CD14-positive monocyte (primary cell): ENCODE results near the gene FHOD3. TPM values are rescaled to one million over a fixed set of nuclear protein-coding genes. Genes with fewer than 3 reads are reported as not detected.

Source experiments
- DNase-seq, 3 donors: peaks; one replicate each; pipeline ENCODE4 v3.0.0-alpha.2; 2011 to 2022
- H2AFZ ChIP-seq: 2 replicates; pipeline ENCODE4 v1.6.0; 2012; ENCODE audit warnings: mild to moderate bottlenecking, low read depth, low read length, inconsistent platforms; ENCODE audit not compliant: insufficient read depth, poor library complexity, severe bottlenecking
- H3K27ac ChIP-seq, 2 donors: 1 replicate in 1 of 2; 2 replicates in 1 of 2; pipeline ENCODE4 v1.5.1; 2012 to 2013; ENCODE audit warnings: low read length in 2 of 2, control low read depth in 1 of 2, inconsistent platforms in 1 of 2, low read depth in 1 of 2, mild to moderate bottlenecking in 1 of 2
- H3K27me3 ChIP-seq, 2 donors: one replicate each; pipeline versions ENCODE4 v1.6.0 to v1.6.1; 2011 to 2013; ENCODE audit warnings: low read length in 2 of 2; ENCODE audit not compliant: control insufficient read depth in 2 of 2, insufficient read depth in 2 of 2
- H3K36me3 ChIP-seq, 2 donors: replicated peaks in 1 of 2; 1 replicate in 1 of 2; 2 replicates in 1 of 2; pipeline versions ENCODE4 v1.5.1 to v1.6.1; 2012 to 2013; ENCODE audit warnings: low read length in 2 of 2, control low read depth in 1 of 2, inconsistent platforms in 1 of 2, mild to moderate bottlenecking in 1 of 2; ENCODE audit not compliant: insufficient read depth in 2 of 2, control insufficient read depth in 1 of 2
- H3K4me1 ChIP-seq, 2 donors: 1 replicate in 1 of 2; 2 replicates in 1 of 2; pipeline versions ENCODE4 v1.5.1 to v1.6.1; 2012 to 2013; ENCODE audit warnings: low read length in 2 of 2, control low read depth in 1 of 2, inconsistent platforms in 1 of 2, mild to moderate bottlenecking in 1 of 2, moderate library complexity in 1 of 2; ENCODE audit not compliant: insufficient read depth in 2 of 2, control insufficient read depth in 1 of 2
- H3K4me2 ChIP-seq: replicated peaks from 2 replicates; pipeline ENCODE3; 2012; ENCODE audit warnings: low read length, moderate library complexity, mild to moderate bottlenecking; ENCODE audit not compliant: poor library complexity, severe bottlenecking; ENCODE audit errors: extremely low read depth
- H3K4me3 ChIP-seq, 3 experiments: fragments of 200-600 bp in 1 of 3; sonication (generic) in 1 of 3; replicated peaks in 1 of 3; 1 replicate in 2 of 3; 2 replicates in 1 of 3; pipeline ENCODE4 v1.5.1; 2011 to 2013; ENCODE audit warnings: low read length in 3 of 3, mild to moderate bottlenecking in 3 of 3, control low read depth in 2 of 3, low read depth in 2 of 3, inconsistent platforms in 1 of 3, moderate library complexity in 1 of 3
- H3K79me2 ChIP-seq: 2 replicates; pipeline ENCODE4 v1.6.0; 2012; ENCODE audit warnings: mild to moderate bottlenecking, control low read depth, inconsistent platforms, low read length, moderate library complexity; ENCODE audit not compliant: insufficient read depth
- H3K9ac ChIP-seq: 2 replicates; pipeline ENCODE4 v1.6.0; 2017; ENCODE audit warnings: low read length, mild to moderate bottlenecking; ENCODE audit not compliant: insufficient read depth, poor library complexity, severe bottlenecking
- H3K9me3 ChIP-seq, 2 donors: replicated peaks in 1 of 2; 1 replicate in 1 of 2; 2 replicates in 1 of 2; pipeline versions ENCODE4 v1.5.1 to v1.6.1; 2012 to 2013; ENCODE audit warnings: low read length in 2 of 2, control low read depth in 1 of 2; ENCODE audit not compliant: control insufficient read depth in 1 of 2, insufficient read depth in 1 of 2
- H4K20me1 ChIP-seq: 2 replicates; pipeline ENCODE4 v1.6.0; 2012; ENCODE audit warnings: mild to moderate bottlenecking, low read length, control low read depth, moderate library complexity; ENCODE audit not compliant: insufficient read depth
- H3K27ac Mint-ChIP-seq, 7 donors: one replicate each; pipeline ENCODE4 v1.8.0; 2020; ENCODE audit warnings: mild to moderate bottlenecking in 7 of 7, mixed read lengths in 7 of 7, moderate library complexity in 6 of 7, inconsistent platforms in 2 of 7
- H3K27me3 Mint-ChIP-seq, 3 donors: one replicate each; pipeline ENCODE4 v1.8.0; 2021 to 2022; ENCODE audit warnings: low read depth in 3 of 3, mild to moderate bottlenecking in 3 of 3, mixed read lengths in 3 of 3, moderate library complexity in 3 of 3, inconsistent platforms in 1 of 3
- H3K36me3 Mint-ChIP-seq, 2 donors: one replicate each; pipeline ENCODE4 v1.8.0; 2020; ENCODE audit warnings: mixed read lengths in 2 of 2, inconsistent platforms in 1 of 2, mild to moderate bottlenecking in 1 of 2
- H3K4me1 Mint-ChIP-seq: one replicate; pipeline ENCODE4 v1.8.0; 2020; ENCODE audit warnings: mild to moderate bottlenecking, mixed read lengths
- H3K4me3 Mint-ChIP-seq, 2 donors: one replicate each; pipeline ENCODE4 v1.8.0; 2020; ENCODE audit warnings: mild to moderate bottlenecking in 2 of 2, mixed read lengths in 2 of 2, moderate library complexity in 1 of 2
- H3K9me3 Mint-ChIP-seq, 7 donors: one replicate each; pipeline ENCODE4 v1.8.0; 2020 to 2022; ENCODE audit warnings: mixed read lengths in 7 of 7, mild to moderate bottlenecking in 6 of 7, moderate library complexity in 6 of 7, inconsistent platforms in 2 of 7
- WGBS: methylation state at CpG from one replicate; pipeline ENCODE4 v1.1.5; 2013; ENCODE audit warnings: missing lambda C conversion rate; ENCODE audit not compliant: insufficient coverage; 5-methylcytosine and 5-hydroxymethylcytosine counted together
- intact Hi-C, 2 donors: fragments of 100-400 bp; cut with micrococcal nuclease; formaldehyde crosslinking; loops; one replicate each; pipeline versions ENCODE4 v1.15.0 to v1.15.1; 2023
- polyA plus RNA-seq, 3 donors: library from polyadenylated mRNA; depleted of rRNA in 1 of 3; unstranded in 2 of 3; stranded (reverse) in 1 of 3; fragments of 300-500 nt in 2 of 3; fragments of >200 nt in 1 of 3; fragmentation: Illumina TruSeq in 2 of 3; gene quantifications; 1 replicate in 2 of 3; 2 replicates in 1 of 3; pipeline ENCODE4 v1.2.3, GENCODE V29; 2012 to 2021
- TF ChIP-seq, protein P1 (sequence below): fragments of 200-600 bp; IDR thresholded peaks from one replicate; pipeline ENCODE4 v1.8.0; 2022; ENCODE audit warnings: antibody characterized with exemption, mild to moderate bottlenecking

Gene FHOD3
- polyA plus RNA-seq, 3 donors, result not detected

DNA sequence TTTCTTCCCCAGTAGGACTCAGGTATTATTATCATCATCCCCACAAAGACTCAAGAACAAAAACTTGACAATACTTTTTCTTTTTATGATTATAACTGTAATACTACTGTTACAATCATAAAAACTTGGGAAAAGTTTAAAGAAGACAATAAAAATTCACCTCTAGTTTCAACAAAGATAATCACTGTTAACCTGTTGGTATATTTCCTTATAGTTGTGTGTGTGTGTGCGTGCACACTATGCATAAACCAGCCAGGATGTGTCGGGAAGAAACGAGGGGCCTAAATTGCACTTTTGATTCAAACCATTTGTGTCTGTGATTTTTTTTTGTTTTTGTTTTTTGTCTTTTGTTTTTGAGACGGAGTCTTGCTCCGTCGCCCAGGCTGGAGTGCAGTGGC is 298.3 kb downstream of the FHOD3 start:
- intact Hi-C loops, result no loop called here
- no peak overlapping the region for H3K9ac ChIP-seq
- H3K27ac Mint-ChIP-seq, result no peak overlapping the region
- no peaks in the 10 kb centered on the region for H3K79me2 ChIP-seq
- no peak overlapping the region for H3K4me3 ChIP-seq
- TF ChIP-seq, protein P1, sequence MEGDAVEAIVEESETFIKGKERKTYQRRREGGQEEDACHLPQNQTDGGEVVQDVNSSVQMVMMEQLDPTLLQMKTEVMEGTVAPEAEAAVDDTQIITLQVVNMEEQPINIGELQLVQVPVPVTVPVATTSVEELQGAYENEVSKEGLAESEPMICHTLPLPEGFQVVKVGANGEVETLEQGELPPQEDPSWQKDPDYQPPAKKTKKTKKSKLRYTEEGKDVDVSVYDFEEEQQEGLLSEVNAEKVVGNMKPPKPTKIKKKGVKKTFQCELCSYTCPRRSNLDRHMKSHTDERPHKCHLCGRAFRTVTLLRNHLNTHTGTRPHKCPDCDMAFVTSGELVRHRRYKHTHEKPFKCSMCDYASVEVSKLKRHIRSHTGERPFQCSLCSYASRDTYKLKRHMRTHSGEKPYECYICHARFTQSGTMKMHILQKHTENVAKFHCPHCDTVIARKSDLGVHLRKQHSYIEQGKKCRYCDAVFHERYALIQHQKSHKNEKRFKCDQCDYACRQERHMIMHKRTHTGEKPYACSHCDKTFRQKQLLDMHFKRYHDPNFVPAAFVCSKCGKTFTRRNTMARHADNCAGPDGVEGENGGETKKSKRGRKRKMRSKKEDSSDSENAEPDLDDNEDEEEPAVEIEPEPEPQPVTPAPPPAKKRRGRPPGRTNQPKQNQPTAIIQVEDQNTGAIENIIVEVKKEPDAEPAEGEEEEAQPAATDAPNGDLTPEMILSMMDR, result no peak
- no peaks in the 10 kb centered on the region for H4K20me1 ChIP-seq
- H3K4me3 Mint-ChIP-seq, result no peak overlapping the region
- WGBS, result 95% methylated on average over 3 of the region's 6 CpGs
- no peaks in the 10 kb centered on the region for H3K4me1 Mint-ChIP-seq
- H3K9me3 Mint-ChIP-seq, result peaks cover 0 to 8% (median 0%) of the 10 kb centered on the region in 7 donors
- no peaks in the 10 kb centered on the region for H3K9me3 ChIP-seq
- H3K4me2 ChIP-seq, result no peak overlapping the region
- no peaks in the 10 kb centered on the region for H3K36me3 ChIP-seq
- H3K4me1 ChIP-seq, result no peaks in the 10 kb centered on the region
- DNase-seq, result no peak
- peaks cover 0 to 5% (median 3%) of the 10 kb centered on the region in 3 donors for H3K27me3 Mint-ChIP-seq
- H2AFZ ChIP-seq, result no peak overlapping the region
- H3K36me3 Mint-ChIP-seq, result no peaks in the 10 kb centered on the region
- no peak overlapping the region for H3K27ac ChIP-seq
- H3K27me3 ChIP-seq, result no peaks in the 10 kb centered on the region

DNA sequence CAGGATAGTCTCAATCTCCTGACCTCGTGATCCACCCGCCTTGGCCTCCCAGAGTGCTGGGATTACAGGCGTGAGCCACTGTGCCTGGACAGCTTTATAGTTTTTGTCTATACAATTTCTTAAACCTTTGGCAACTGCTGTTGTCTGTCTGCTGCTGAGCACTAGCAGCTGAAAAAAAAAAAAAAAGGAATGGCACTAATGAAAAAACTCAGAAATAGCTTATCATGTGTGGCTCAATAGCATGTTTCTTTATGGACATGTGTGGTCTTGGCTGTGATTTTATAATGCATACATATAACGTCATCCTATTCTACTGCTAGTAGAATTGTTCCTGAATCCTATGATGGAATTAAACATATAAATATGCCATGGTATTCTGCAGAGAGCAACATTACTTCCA is 300.1 kb downstream of the FHOD3 start:
- Histone ChIP-seq H3K27me3 (no peaks in the 10 kb centered on the region), H3K9ac (no peak overlapping the region), H3K27ac (no peak overlapping the region), H4K20me1 (no peaks in the 10 kb centered on the region), H3K36me3 (no peaks in the 10 kb centered on the region), H3K9me3 (no peaks in the 10 kb centered on the region), H2AFZ (no peak overlapping the region), H3K4me1 (no peaks in the 10 kb centered on the region), H3K79me2 (no peaks in the 10 kb centered on the region), H3K4me2 (no peak overlapping the region), H3K4me3 (no peak overlapping the region)
- peaks cover 0 to 8% (median 2%) of the 10 kb centered on the region in 7 donors for H3K9me3 Mint-ChIP-seq
- H3K27ac Mint-ChIP-seq, result no peak overlapping the region
- no peak overlapping the region for H3K4me3 Mint-ChIP-seq
- WGBS, result 69% methylated on average over 3 of the region's 4 CpGs
- intact Hi-C loops, result no loop called here
- H3K36me3 Mint-ChIP-seq, result no peaks in the 10 kb centered on the region
- no peak for DNase-seq
- H3K4me1 Mint-ChIP-seq, result no peaks in the 10 kb centered on the region
- TF ChIP-seq, protein P1, result no peak
- peaks cover 0 to 5% (median 4%) of the 10 kb centered on the region in 3 donors for H3K27me3 Mint-ChIP-seq
